Stimulated activated CD8-positive, alpha-beta memory T cell treated with anti-CD3 and anti-CD28 coated beads, Interleukin-15, amount 100 ng/mL, for 24 hours (primary cell): ENCODE results near the gene UGT2A3.
"Not testable (repeated sequence)": the region's sequence is repeated elsewhere in the genome, so short reads cannot be mapped to it uniquely, and the experiment has no call there.

Experiments used
- DNase-seq: peaks from one replicate; pipeline ENCODE4 v3.0.0-alpha.2; 2020; ENCODE audit warnings: low read depth

Gene UGT2A3

GRCh38 chr4:68951078-68951805 lies at the start of gene UGT2A3:
UGT2A3 (minus strand) TSS chr4:68951804; CDS start chr4:68951760, 44 bp downstream.
- DNase-seq, result no peak

- no peak for DNase-seq
Measured at GRCh38 chr4:68997040-68997439, 45.4 kb upstream of the UGT2A3 start.

- no peak for DNase-seq
Measured at GRCh38 chr4:68995292-68995691, 43.7 kb upstream of the UGT2A3 start.

GRCh38 chr4:68987007-68987406 lies 35.4 kb upstream of the UGT2A3 start:
- no peak for DNase-seq

- no peak for DNase-seq
Measured at GRCh38 chr4:68985442-68985841, 33.8 kb upstream of the UGT2A3 start.

GRCh38 chr4:68984947-68985346 lies 33.3 kb upstream of the UGT2A3 start:
- DNase-seq, result no peak

GRCh38 chr4:68963374-68963773 lies 11.8 kb upstream of the UGT2A3 start:
- no peak for DNase-seq

- no peak for DNase-seq
Measured at GRCh38 chr4:68962868-68963267, 11.3 kb upstream of the UGT2A3 start.

- no peak for DNase-seq
Measured at GRCh38 chr4:68960294-68961163, 8.9 kb upstream of the UGT2A3 start.

GRCh38 chr4:68959085-68959484 lies 7.5 kb upstream of the UGT2A3 start:
- DNase-seq, result not testable (repeated sequence)

GRCh38 chr4:68954126-68954525 lies 2.5 kb upstream of the UGT2A3 start:
- no peak for DNase-seq

- DNase-seq, result no peak
Measured at GRCh38 chr4:68953056-68953596, 1.5 kb upstream of the UGT2A3 start.

GRCh38 chr4:68951806-68952585 lies 392 bp upstream of the UGT2A3 start:
- DNase-seq, result no peak

GRCh38 chr4:68950033-68950432 lies 1.6 kb downstream of the UGT2A3 start:
- DNase-seq, result no peak

GRCh38 chr4:68948985-68949384 lies 2.6 kb downstream of the UGT2A3 start:
- DNase-seq, result no peak

- DNase-seq, result no peak
Measured at GRCh38 chr4:68948044-68948743, 3.4 kb downstream of the UGT2A3 start.

- DNase-seq, result no peak
Measured at GRCh38 chr4:68929076-68929737, 22.4 kb downstream of the UGT2A3 start.

- no peak for DNase-seq
Measured at GRCh38 chr4:68927165-68927564, 24.4 kb downstream of the UGT2A3 start.

- DNase-seq, result not testable (repeated sequence)
Measured at GRCh38 chr4:68922202-68922601, 29.4 kb downstream of the UGT2A3 start.

- no peak for DNase-seq
Measured at GRCh38 chr4:68921051-68921450, 30.6 kb downstream of the UGT2A3 start.

- no peak for DNase-seq
Measured at GRCh38 chr4:68917016-68917415, 34.6 kb downstream of the UGT2A3 start.
